Keratinocyte (primary cell): ENCODE measurements around the gene SP140.

Experiments used
- CTCF ChIP-seq, 3 experiments: IDR thresholded peaks in 1 of 3; conservative IDR thresholded peaks in 1 of 3; optimal IDR thresholded peaks in 1 of 3; 2 replicates in 2 of 3; 3 replicates in 1 of 3; pipeline versions ENCODE3 to v1.5.1; 2011; ENCODE audit warnings: low read length in 3 of 3, mild to moderate bottlenecking in 3 of 3, moderate library complexity in 2 of 3, control low read depth in 1 of 3, inconsistent platforms in 1 of 3; ENCODE audit not compliant: insufficient read depth in 2 of 3; ENCODE audit errors: extremely low read depth in 1 of 3
- EZH2 ChIP-seq: IDR thresholded peaks from one replicate; pipeline ENCODE4 v1.6.1; 2012; ENCODE audit warnings: inconsistent platforms, mild to moderate bottlenecking, low read length, moderate library complexity

GRCh38 chr2:230348787-230349186 lies 123.3 kb downstream of the SP140 start:
- TF ChIP-seq CTCF (optimal IDR thresholded peaks at IDR 0.05 in 1 of 3, IDR thresholded peaks at IDR 0.05 in 1 of 3, conservative IDR thresholded peaks at IDR 0.05 in 1 of 3; ENCODE audit: extremely low read depth in 1 of 3, insufficient read depth in 2 of 3, low read length in 3 of 3) (no peak), EZH2 (no peak)
